DND-41 (cell line): Measurements from ENCODE around the gene P2RX4.
"Not testable (repeated sequence)": the region's sequence is repeated elsewhere in the genome, so short reads cannot be mapped to it uniquely, and the experiment has no call there.

ENCODE experiments used
- ATAC-seq: fragments of 200-7000 bp; cut with Tn5 transposase; 3 replicates; pipeline ENCODE4 v1.9.1; 2021; ENCODE audit warnings: low read depth; ENCODE audit not compliant: insufficient read depth
- DNase-seq: peaks from one replicate; pipeline ENCODE4 v3.0.0-alpha.2; 2020
- H2AFZ ChIP-seq: 2 replicates; pipeline ENCODE4 v1.6.0; 2012; ENCODE audit warnings: low read depth, low read length
- H3K27ac ChIP-seq: 2 replicates; pipeline ENCODE4 v1.5.1; 2012; ENCODE audit warnings: low read length, inconsistent platforms
- H3K27me3 ChIP-seq: fragments of 200-600 bp; sonication (generic); 2 replicates; pipeline ENCODE4 v1.6.0; 2012; ENCODE audit warnings: low read length, mild to moderate bottlenecking, inconsistent platforms; ENCODE audit not compliant: insufficient read depth, poor library complexity
- H3K36me3 ChIP-seq: 2 replicates; pipeline ENCODE4 v1.5.1; 2012; ENCODE audit warnings: low read length, inconsistent platforms; ENCODE audit not compliant: insufficient read depth
- H3K4me1 ChIP-seq: 2 replicates; pipeline ENCODE4 v1.5.1; 2012; ENCODE audit warnings: mild to moderate bottlenecking, low read length; ENCODE audit not compliant: insufficient read depth
- H3K4me2 ChIP-seq: 2 replicates; pipeline ENCODE4 v1.6.0; 2012; ENCODE audit warnings: mild to moderate bottlenecking, moderate library complexity, low read length, inconsistent platforms; ENCODE audit not compliant: insufficient read depth
- H3K4me3 ChIP-seq, 2 experiments: fragments of 200-600 bp in 1 of 2; shearing (Covaris generic) in 1 of 2; 2 replicates each; pipeline ENCODE4 v1.5.1; 2012 to 2016; ENCODE audit warnings: inconsistent platforms in 2 of 2, low read length in 2 of 2, mild to moderate bottlenecking in 2 of 2, low read depth in 1 of 2, moderate library complexity in 1 of 2
- H3K79me2 ChIP-seq: 2 replicates; pipeline ENCODE4 v1.6.0; 2012; ENCODE audit warnings: low read length, inconsistent platforms; ENCODE audit not compliant: insufficient read depth
- H3K9ac ChIP-seq: 2 replicates; pipeline ENCODE4 v1.6.0; 2012; ENCODE audit warnings: low read depth, mild to moderate bottlenecking, inconsistent platforms, low read length, moderate library complexity
- H3K9me3 ChIP-seq: 2 replicates; pipeline ENCODE4 v1.5.1; 2012; ENCODE audit warnings: low read length, moderate library complexity, mild to moderate bottlenecking, inconsistent platforms; ENCODE audit not compliant: insufficient read depth, severe bottlenecking
- H4K20me1 ChIP-seq: 2 replicates; pipeline ENCODE4 v1.6.0; 2012; ENCODE audit warnings: low read length; ENCODE audit not compliant: insufficient read depth
- EZH2 ChIP-seq: IDR thresholded peaks from 3 replicates; pipeline ENCODE4 v1.6.1; 2012; ENCODE audit warnings: borderline replicate concordance, low read depth, mild to moderate bottlenecking, moderate library complexity, low read length, inconsistent platforms; ENCODE audit not compliant: severe bottlenecking
- TF ChIP-seq, protein P1 (sequence below): IDR thresholded peaks from 2 replicates; pipeline ENCODE4 v1.5.1; 2012; ENCODE audit warnings: borderline replicate concordance, low read length, moderate library complexity, mild to moderate bottlenecking; ENCODE audit not compliant: poor library complexity, severe bottlenecking; ENCODE audit errors: extremely low read depth

P2RX4 gene

DNA sequence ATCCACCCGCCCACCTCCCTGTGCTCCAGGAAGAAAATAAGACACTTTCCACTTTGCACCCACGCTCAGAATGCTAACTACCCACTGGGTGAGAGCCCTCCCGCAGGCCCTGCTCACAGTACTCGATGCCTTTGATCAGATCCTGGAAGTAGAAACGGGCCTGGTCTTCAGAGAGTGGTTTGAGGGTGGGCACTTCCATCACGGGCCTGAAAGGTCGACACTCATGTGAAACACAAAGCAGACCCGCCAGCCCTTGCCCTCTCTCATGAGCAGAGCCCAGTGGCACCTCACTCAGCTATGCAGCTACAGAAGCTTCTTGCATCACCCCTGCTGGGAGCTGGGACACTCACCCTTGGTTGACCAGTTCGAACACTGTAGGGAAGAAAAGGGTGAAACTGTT lies 45.5 kb downstream of the P2RX4 start:
- Histone ChIP-seq H2AFZ (no peak overlapping the region), H3K4me2 (no peak overlapping the region), H3K79me2 (no peaks in the 10 kb centered on the region), H4K20me1 (no peaks in the 10 kb centered on the region), H3K4me3 (no peak overlapping the region), H3K36me3 (peaks cover 59% of the 10 kb centered on the region), H3K9ac (no peak overlapping the region), H3K27me3 (no peaks in the 10 kb centered on the region), H3K4me1 (no peaks in the 10 kb centered on the region), H3K9me3 (no peaks in the 10 kb centered on the region), H3K27ac (no peak overlapping the region)
- no peak for DNase-seq
- no peak for ATAC-seq
- TF ChIP-seq EZH2, result no peak
- TF ChIP-seq, protein P1, sequence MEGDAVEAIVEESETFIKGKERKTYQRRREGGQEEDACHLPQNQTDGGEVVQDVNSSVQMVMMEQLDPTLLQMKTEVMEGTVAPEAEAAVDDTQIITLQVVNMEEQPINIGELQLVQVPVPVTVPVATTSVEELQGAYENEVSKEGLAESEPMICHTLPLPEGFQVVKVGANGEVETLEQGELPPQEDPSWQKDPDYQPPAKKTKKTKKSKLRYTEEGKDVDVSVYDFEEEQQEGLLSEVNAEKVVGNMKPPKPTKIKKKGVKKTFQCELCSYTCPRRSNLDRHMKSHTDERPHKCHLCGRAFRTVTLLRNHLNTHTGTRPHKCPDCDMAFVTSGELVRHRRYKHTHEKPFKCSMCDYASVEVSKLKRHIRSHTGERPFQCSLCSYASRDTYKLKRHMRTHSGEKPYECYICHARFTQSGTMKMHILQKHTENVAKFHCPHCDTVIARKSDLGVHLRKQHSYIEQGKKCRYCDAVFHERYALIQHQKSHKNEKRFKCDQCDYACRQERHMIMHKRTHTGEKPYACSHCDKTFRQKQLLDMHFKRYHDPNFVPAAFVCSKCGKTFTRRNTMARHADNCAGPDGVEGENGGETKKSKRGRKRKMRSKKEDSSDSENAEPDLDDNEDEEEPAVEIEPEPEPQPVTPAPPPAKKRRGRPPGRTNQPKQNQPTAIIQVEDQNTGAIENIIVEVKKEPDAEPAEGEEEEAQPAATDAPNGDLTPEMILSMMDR, result no peak

DNA sequence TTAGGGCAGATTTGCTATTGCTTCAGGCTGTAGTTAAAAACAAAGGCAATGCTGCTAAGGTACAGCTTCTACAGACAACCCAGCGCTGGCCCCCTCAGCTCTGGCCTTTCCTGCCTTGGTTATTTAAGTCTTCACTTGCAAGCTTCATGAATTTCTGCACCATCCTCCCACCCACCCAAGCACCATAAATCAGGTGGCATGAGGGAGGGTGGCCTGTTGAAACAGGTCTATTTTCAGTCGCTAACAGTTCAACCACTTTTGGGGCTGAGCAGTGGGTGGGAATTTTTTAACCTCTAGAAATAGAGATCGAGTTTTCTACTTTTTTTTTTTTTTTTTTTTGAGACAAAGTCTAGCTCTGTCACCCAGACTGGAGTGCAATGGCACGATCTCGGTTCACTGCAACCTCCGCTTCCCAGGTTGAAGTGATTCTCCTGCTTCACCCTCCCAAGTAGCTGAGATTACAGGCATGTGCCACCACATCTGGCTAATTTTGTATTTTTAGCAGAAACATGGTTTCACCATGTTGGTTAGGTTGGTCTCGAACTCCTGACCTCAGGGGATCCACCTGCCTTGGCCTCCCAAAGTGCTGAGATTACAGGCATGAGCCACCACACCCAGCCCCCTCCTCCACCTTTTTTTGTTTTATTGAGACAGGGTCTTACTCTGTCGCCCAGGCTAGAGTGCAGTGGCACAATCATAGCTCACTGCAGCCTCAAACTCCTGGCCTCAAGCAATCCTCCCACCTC lies 47.9 kb downstream of the P2RX4 start:
- H3K4me1 ChIP-seq, H3K27ac ChIP-seq, H3K9ac ChIP-seq, H3K4me2 ChIP-seq, H2AFZ ChIP-seq, DNase-seq, H3K27me3 ChIP-seq, H4K20me1 ChIP-seq, H3K9me3 ChIP-seq, ATAC-seq, H3K79me2 ChIP-seq, H3K4me3 ChIP-seq: not testable (repeated sequence)
- peaks cover 63% of the 10 kb centered on the region for H3K36me3 ChIP-seq

- H3K36me3 ChIP-seq, result peaks cover 63% of the 10 kb centered on the region
- no peaks in the 10 kb centered on the region for H3K4me1 ChIP-seq
- H3K4me2 ChIP-seq, result no peak overlapping the region
- H3K4me3 ChIP-seq, result no peak overlapping the region
- H3K79me2 ChIP-seq, result no peaks in the 10 kb centered on the region
- no peaks in the 10 kb centered on the region for H3K27me3 ChIP-seq
- no peaks in the 10 kb centered on the region for H3K9me3 ChIP-seq
- no peaks in the 10 kb centered on the region for H4K20me1 ChIP-seq
- DNase-seq (no peak), ATAC-seq (no peak)
- no peak for TF ChIP-seq EZH2
- TF ChIP-seq, protein P1, result no peak
- H3K27ac ChIP-seq, result no peak overlapping the region
- no peak overlapping the region for H2AFZ ChIP-seq
- no peak overlapping the region for H3K9ac ChIP-seq
Observed at GRCh38 chr12:121259074-121259473, 49.1 kb downstream of the P2RX4 start.

- Histone ChIP-seq H3K4me3 (no peak overlapping the region), H3K4me2 (no peak overlapping the region), H3K36me3 (peaks cover 59% of the 10 kb centered on the region), H3K9ac (no peak overlapping the region), H3K4me1 (no peaks in the 10 kb centered on the region), H4K20me1 (no peaks in the 10 kb centered on the region), H3K9me3 (no peaks in the 10 kb centered on the region), H3K79me2 (no peaks in the 10 kb centered on the region), H3K27ac (no peak overlapping the region), H3K27me3 (no peaks in the 10 kb centered on the region), H2AFZ (no peak overlapping the region)
- no peak for TF ChIP-seq EZH2
- TF ChIP-seq, protein P1, result no peak
- ATAC-seq (no peak), DNase-seq (no peak)
Observed at GRCh38 chr12:121260091-121260490, 50.2 kb downstream of the P2RX4 start.
